ENCODE measurements around the gene PRSS35.
"Not testable (repeated sequence)": the region's sequence is repeated elsewhere in the genome, so short reads cannot be mapped to it uniquely, and the experiment has no call there.

The PRSS35 gene

DNA sequence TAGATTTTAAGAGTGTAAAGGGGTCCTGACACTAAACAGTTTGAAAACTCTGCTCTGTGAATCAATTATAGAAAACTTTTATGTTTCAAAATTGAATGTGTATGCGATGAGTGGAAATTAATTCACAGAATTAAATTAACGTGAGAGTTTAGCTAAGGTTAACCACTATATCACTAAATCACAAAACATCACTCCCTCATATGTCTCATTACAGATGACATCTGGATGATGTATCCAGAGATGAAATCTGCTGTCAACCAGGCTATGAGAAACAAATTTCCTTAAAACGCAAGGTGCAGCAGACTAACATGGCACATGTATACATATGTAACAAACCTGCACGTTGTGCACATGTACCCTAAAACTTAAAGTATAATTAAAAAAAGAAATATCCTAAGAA, 27.3 kb downstream of the PRSS35 start:
- DNase-seq: no peak
- H4K20me1 ChIP-seq (ENCODE audit: insufficient read depth, low read length): no peaks in the 10 kb centered on the region
- H3K36me3 ChIP-seq (replicated peaks; ENCODE audit: insufficient read depth, low read length): no peaks in the 10 kb centered on the region
- no peaks in the 10 kb centered on the region for H3K9me3 ChIP-seq (replicated peaks; ENCODE audit: insufficient read depth, low read length)
- no peak overlapping the region for H3K4me2 ChIP-seq (ENCODE audit: low read depth, low read length)
- H2AFZ ChIP-seq (ENCODE audit: low read length): no peak overlapping the region
- no peak for TF ChIP-seq EZH2phosphoT487 (IDR thresholded peaks at IDR 0.05; ENCODE audit: low read length)
- no peak for TF ChIP-seq CTCF (IDR thresholded peaks at IDR 0.05; ENCODE audit: low read length)
- no peak for TF ChIP-seq EZH2 (optimal IDR thresholded peaks at IDR 0.05; ENCODE audit: low read depth, low read length)
- H3K27me3 ChIP-seq (replicated peaks; ENCODE audit: insufficient read depth, low read length): no peaks in the 10 kb centered on the region
- H3K4me3 ChIP-seq (ENCODE audit: low read length): no peak overlapping the region
- H3K9ac ChIP-seq (ENCODE audit: low read length): no peak overlapping the region
- H3K27ac ChIP-seq (ENCODE audit: low read length): no peak overlapping the region
- H3K4me1 ChIP-seq (ENCODE audit: low read length): no peaks in the 10 kb centered on the region
- H3F3A ChIP-seq (ENCODE audit: insufficient read depth, low read length): no peaks in the 10 kb centered on the region
- no peaks in the 10 kb centered on the region for H3K9me2 ChIP-seq (replicated peaks; ENCODE audit: insufficient read depth, low read length)
- H3K79me2 ChIP-seq (ENCODE audit: low read length): no peaks in the 10 kb centered on the region

- Histone ChIP-seq H2AFZ (ENCODE audit: low read length) (no peak overlapping the region), H3K4me1 (ENCODE audit: low read length) (no peaks in the 10 kb centered on the region), H3F3A (ENCODE audit: insufficient read depth, low read length) (no peaks in the 10 kb centered on the region), H3K79me2 (ENCODE audit: low read length) (no peaks in the 10 kb centered on the region), H3K9me3 (replicated peaks; ENCODE audit: insufficient read depth, low read length) (no peaks in the 10 kb centered on the region), H3K9me2 (replicated peaks; ENCODE audit: insufficient read depth, low read length) (no peaks in the 10 kb centered on the region), H3K9ac (ENCODE audit: low read length) (no peak overlapping the region), H3K27ac (ENCODE audit: low read length) (no peak overlapping the region), H3K4me2 (ENCODE audit: low read depth, low read length) (peak overlapping the region; percentile 34; the same call in 1 of the 2 replicates), H3K36me3 (replicated peaks; ENCODE audit: insufficient read depth, low read length) (no peaks in the 10 kb centered on the region), H3K27me3 (replicated peaks; ENCODE audit: insufficient read depth, low read length) (no peaks in the 10 kb centered on the region), H4K20me1 (ENCODE audit: insufficient read depth, low read length) (no peaks in the 10 kb centered on the region), H3K4me3 (ENCODE audit: low read length) (no peak overlapping the region)
- peak; percentile 61 for DNase-seq
- TF ChIP-seq EZH2phosphoT487 (IDR thresholded peaks at IDR 0.05; ENCODE audit: low read length) (no peak), CTCF (IDR thresholded peaks at IDR 0.05; ENCODE audit: low read length) (no peak), EZH2 (optimal IDR thresholded peaks at IDR 0.05; ENCODE audit: low read depth, low read length) (no peak)
These were observed 34.3 kb downstream of the PRSS35 start for GRCh38 chr6:83546636-83547035.

DNA sequence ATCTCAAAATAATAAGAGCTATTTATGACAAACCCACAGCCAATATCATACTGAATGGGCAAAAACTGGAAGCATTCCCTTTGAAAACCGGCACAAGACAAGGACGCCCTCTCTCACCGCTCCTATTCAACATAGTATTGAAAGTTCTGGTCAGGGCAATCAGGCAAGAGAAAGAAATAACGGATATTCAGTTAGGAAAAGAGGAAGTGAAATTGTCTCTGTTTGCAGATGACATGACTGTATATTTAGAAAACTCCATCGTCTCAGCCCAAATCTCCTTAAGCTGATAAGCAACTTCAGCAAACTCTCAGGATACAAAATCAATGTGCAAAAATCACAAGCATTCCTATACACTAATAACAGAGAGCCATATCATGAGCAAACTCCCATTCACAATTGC, 38.1 kb downstream of the PRSS35 start:
- H2AFZ ChIP-seq (ENCODE audit: low read length); H3K27me3 ChIP-seq (replicated peaks; ENCODE audit: insufficient read depth, low read length); H3K27ac ChIP-seq (ENCODE audit: low read length); H3F3A ChIP-seq (ENCODE audit: insufficient read depth, low read length); H3K9me3 ChIP-seq (replicated peaks; ENCODE audit: insufficient read depth, low read length); DNase-seq; H3K4me3 ChIP-seq (ENCODE audit: low read length); H3K79me2 ChIP-seq (ENCODE audit: low read length); H4K20me1 ChIP-seq (ENCODE audit: insufficient read depth, low read length); H3K4me1 ChIP-seq (ENCODE audit: low read length); H3K4me2 ChIP-seq (ENCODE audit: low read depth, low read length); H3K9ac ChIP-seq (ENCODE audit: low read length); H3K9me2 ChIP-seq (replicated peaks; ENCODE audit: insufficient read depth, low read length); H3K36me3 ChIP-seq (replicated peaks; ENCODE audit: insufficient read depth, low read length): not testable (repeated sequence)

DNA sequence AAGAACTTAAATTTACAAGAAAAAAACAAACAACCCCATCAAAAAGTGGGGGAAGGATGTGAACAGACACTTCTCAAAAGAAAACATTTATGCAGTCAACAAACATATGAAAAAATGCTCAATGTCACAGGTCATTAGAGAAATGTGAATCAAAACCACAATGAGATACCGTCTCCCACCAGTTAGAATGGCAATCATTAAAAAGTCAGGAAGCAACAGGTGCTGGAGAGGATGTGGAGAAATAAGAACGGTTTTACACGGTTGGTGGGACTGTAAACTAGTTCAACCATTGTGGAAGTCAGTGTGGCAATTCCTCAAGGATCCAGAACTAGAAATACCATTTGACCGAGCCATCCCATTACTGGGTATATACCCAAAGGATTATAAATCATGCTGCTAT, 39.4 kb downstream of the PRSS35 start:
- H3K27me3 ChIP-seq (replicated peaks; ENCODE audit: insufficient read depth, low read length); H3K9ac ChIP-seq (ENCODE audit: low read length); DNase-seq; H3K79me2 ChIP-seq (ENCODE audit: low read length); H3K4me1 ChIP-seq (ENCODE audit: low read length); H4K20me1 ChIP-seq (ENCODE audit: insufficient read depth, low read length); H3K4me2 ChIP-seq (ENCODE audit: low read depth, low read length); H3K27ac ChIP-seq (ENCODE audit: low read length); H3K9me3 ChIP-seq (replicated peaks; ENCODE audit: insufficient read depth, low read length); H3K36me3 ChIP-seq (replicated peaks; ENCODE audit: insufficient read depth, low read length); H3K9me2 ChIP-seq (replicated peaks; ENCODE audit: insufficient read depth, low read length); H3F3A ChIP-seq (ENCODE audit: insufficient read depth, low read length); H2AFZ ChIP-seq (ENCODE audit: low read length); H3K4me3 ChIP-seq (ENCODE audit: low read length): not testable (repeated sequence)
